ENCODE data around the gene ALG9.

ALG9 gene

GRCh38 chr11:111814557-111815320 is 56.6 kb downstream of the ALG9 start:
- Histone ChIP-seq H3K36me3 (peaks cover 0 to 12% (median under 1%) of the 10 kb centered on the region in 3 donors), H3K4me1 (peaks cover 0 to 25% (median 5%) of the 10 kb centered on the region in 4 donors), H3K27ac (peak overlapping the region; percentile 51 to 57), H3K9me3 (no peaks in the 10 kb centered on the region), H3K4me3 (no peak overlapping the region), H3K27me3 (no peaks in the 10 kb centered on the region)
- no peak for TF ChIP-seq CTCF (IDR thresholded peaks at IDR 0.05)
- DNase-seq = no peak
- intact Hi-C loops (cut with DNase I; ENCODE audit: low total_unique reads) = no loop called here

- Histone ChIP-seq H3K9me3 (no peaks in the 10 kb centered on the region), H3K4me1 (peaks cover 0 to 20% (median 3%) of the 10 kb centered on the region in 4 donors), H3K27ac (peak overlapping the region; percentile 37 to 57), H3K27me3 (no peaks in the 10 kb centered on the region), H3K4me3 (no peak overlapping the region), H3K36me3 (peaks cover 5 to 17% (median 7%) of the 10 kb centered on the region in 3 donors)
- intact Hi-C loops (cut with DNase I; ENCODE audit: low total_unique reads) = no loop called here
- no peak for TF ChIP-seq CTCF (IDR thresholded peaks at IDR 0.05)
- no peak for DNase-seq
These were observed 57.3 kb downstream of the ALG9 start for GRCh38 chr11:111814106-111814505.

GRCh38 chr11:111812211-111812610 is 59.2 kb downstream of the ALG9 start:
- Histone ChIP-seq H3K36me3 (peaks cover 21 to 36% (median 22%) of the 10 kb centered on the region in 3 donors), H3K27me3 (no peaks in the 10 kb centered on the region), H3K4me3 (no peak overlapping the region), H3K9me3 (no peaks in the 10 kb centered on the region), H3K4me1 (peaks cover 0 to 15% (median 3%) of the 10 kb centered on the region in 4 donors), H3K27ac (no peak overlapping the region)
- no peak for DNase-seq
- no peak for TF ChIP-seq CTCF (IDR thresholded peaks at IDR 0.05)
- intact Hi-C loops (cut with DNase I; ENCODE audit: low total_unique reads) = no loop called here

GRCh38 chr11:111811445-111811844 is 59.9 kb downstream of the ALG9 start:
- Histone ChIP-seq H3K36me3 (peaks cover 22 to 36% (median 28%) of the 10 kb centered on the region in 3 donors), H3K4me3 (no peak overlapping the region), H3K9me3 (no peaks in the 10 kb centered on the region), H3K4me1 (peaks cover 0 to 15% (median 3%) of the 10 kb centered on the region in 4 donors), H3K27ac (no peak overlapping the region), H3K27me3 (no peaks in the 10 kb centered on the region)
- intact Hi-C loops (cut with DNase I; ENCODE audit: low total_unique reads) = no loop called here
- DNase-seq = no peak
- TF ChIP-seq CTCF (IDR thresholded peaks at IDR 0.05) = no peak

- peaks cover 22 to 56% (median 49%) of the 10 kb centered on the region in 3 donors for H3K36me3 ChIP-seq
- no peak overlapping the region for H3K27ac ChIP-seq
- intact Hi-C loops (cut with DNase I; ENCODE audit: low total_unique reads) = no loop called here
- no peaks in the 10 kb centered on the region for H3K9me3 ChIP-seq
- peaks cover 0 to 2% (median 0%) of the 10 kb centered on the region in 4 donors for H3K4me1 ChIP-seq
- no peak overlapping the region for H3K4me3 ChIP-seq
- H3K27me3 ChIP-seq = no peaks in the 10 kb centered on the region
- TF ChIP-seq CTCF (IDR thresholded peaks at IDR 0.05) = no peak
- no peak for DNase-seq
These were observed 62.5 kb downstream of the ALG9 start for GRCh38 chr11:111808834-111809233.

Measured in tibial artery (tissue), 4 donors.